ENCODE results near the gene DDA1.

DNA sequence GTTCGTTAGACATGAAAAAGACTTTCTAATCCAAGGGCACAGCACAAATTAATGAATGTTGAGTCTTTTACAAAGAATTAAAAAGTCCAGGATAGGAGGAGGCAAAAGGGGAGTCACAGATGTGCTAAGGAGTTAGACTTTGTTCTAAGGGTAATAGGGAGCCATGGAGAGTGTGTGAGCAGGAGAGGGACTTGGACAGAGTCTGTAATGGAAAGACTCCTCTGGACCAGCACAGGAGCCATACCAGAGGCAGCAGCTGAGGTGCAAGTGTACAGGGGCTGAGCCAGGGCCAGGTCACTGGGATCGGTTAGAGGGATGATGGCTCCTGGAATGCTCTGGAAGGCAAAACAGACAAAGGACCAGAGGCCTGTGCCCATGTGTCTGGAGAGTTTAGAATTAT lies 38.5 kb downstream of the DDA1 start:
- TF ChIP-seq, protein P1, sequence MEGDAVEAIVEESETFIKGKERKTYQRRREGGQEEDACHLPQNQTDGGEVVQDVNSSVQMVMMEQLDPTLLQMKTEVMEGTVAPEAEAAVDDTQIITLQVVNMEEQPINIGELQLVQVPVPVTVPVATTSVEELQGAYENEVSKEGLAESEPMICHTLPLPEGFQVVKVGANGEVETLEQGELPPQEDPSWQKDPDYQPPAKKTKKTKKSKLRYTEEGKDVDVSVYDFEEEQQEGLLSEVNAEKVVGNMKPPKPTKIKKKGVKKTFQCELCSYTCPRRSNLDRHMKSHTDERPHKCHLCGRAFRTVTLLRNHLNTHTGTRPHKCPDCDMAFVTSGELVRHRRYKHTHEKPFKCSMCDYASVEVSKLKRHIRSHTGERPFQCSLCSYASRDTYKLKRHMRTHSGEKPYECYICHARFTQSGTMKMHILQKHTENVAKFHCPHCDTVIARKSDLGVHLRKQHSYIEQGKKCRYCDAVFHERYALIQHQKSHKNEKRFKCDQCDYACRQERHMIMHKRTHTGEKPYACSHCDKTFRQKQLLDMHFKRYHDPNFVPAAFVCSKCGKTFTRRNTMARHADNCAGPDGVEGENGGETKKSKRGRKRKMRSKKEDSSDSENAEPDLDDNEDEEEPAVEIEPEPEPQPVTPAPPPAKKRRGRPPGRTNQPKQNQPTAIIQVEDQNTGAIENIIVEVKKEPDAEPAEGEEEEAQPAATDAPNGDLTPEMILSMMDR (IDR thresholded peaks at IDR 0.05; ENCODE audit: borderline replicate concordance, extremely low read depth, low read length, poor library complexity, severe bottlenecking), result no peak
- no peak for TF ChIP-seq EZH2 (IDR thresholded peaks at IDR 0.05; ENCODE audit: borderline replicate concordance, low read depth, low read length, severe bottlenecking)
